HEK293T (cell line): ENCODE data around the gene SPRYD4.

Experiments used
- CTCF ChIA-PET: fragments of 350-600 bp; formaldehyde crosslinking; extraction: SDS; loops from one replicate; lab custom pipeline; 2021; ENCODE audit warnings: antibody characterized with exemption, inconsistent platforms; lab: Yijun Ruan, JAX
- POLR2A ChIA-PET: fragments of 350-600 bp; formaldehyde crosslinking; extraction: SDS; loops from one replicate; lab custom pipeline; 2020; ENCODE audit warnings: antibody characterized with exemption, inconsistent platforms; lab: Yijun Ruan, JAX
- DNase-seq: peaks from one replicate; pipeline ENCODE4 v3.0.0; 2012; ENCODE audit warnings: mixed read lengths; ENCODE audit errors: extremely low spot score
- ARNT ChIP-seq: fragments of 450-650 bp; IDR thresholded peaks from 2 replicates; pipeline ENCODE4 v1.6.1; 2017; ENCODE audit warnings: mild to moderate bottlenecking
- BHLHE40 ChIP-seq: fragments of 450-650 bp; IDR thresholded peaks from 2 replicates; pipeline ENCODE4 v1.6.1; 2016; ENCODE audit warnings: mild to moderate bottlenecking, moderate library complexity, borderline replicate concordance
- CTBP1 ChIP-seq: fragments of 450-650 bp; IDR thresholded peaks from 2 replicates; pipeline ENCODE4 v1.6.1; 2016; ENCODE audit warnings: borderline replicate concordance
- ELF4 ChIP-seq: fragments of 450-650 bp; IDR thresholded peaks from 2 replicates; pipeline ENCODE4 v1.6.1; 2017; ENCODE audit warnings: antibody characterized with exemption
- FOXA1 ChIP-seq: fragments of 450-650 bp; IDR thresholded peaks from 2 replicates; pipeline ENCODE4 v1.6.1; 2016; ENCODE audit warnings: mild to moderate bottlenecking
- FOXK2 ChIP-seq: fragments of 450-650 bp; IDR thresholded peaks from 2 replicates; pipeline ENCODE4 v1.6.1; 2016; ENCODE audit warnings: mild to moderate bottlenecking
- FOXM1 ChIP-seq: fragments of 450-650 bp; IDR thresholded peaks from 2 replicates; pipeline ENCODE4 v1.6.1; 2017; ENCODE audit warnings: mild to moderate bottlenecking, borderline replicate concordance
- HDGF ChIP-seq: fragments of 450-650 bp; IDR thresholded peaks from 2 replicates; pipeline ENCODE4 v1.6.1; 2017; ENCODE audit warnings: antibody characterized with exemption, borderline replicate concordance
- L3MBTL2 ChIP-seq: fragments of 450-650 bp; conservative IDR thresholded peaks from 2 replicates; pipeline ENCODE4 v1.6.1; 2016; ENCODE audit warnings: mild to moderate bottlenecking
- LEF1 ChIP-seq: fragments of 450-650 bp; IDR thresholded peaks from 2 replicates; pipeline ENCODE4 v1.6.1; 2017; ENCODE audit warnings: mild to moderate bottlenecking, borderline replicate concordance
- NFRKB ChIP-seq: fragments of 450-650 bp; IDR thresholded peaks from 2 replicates; pipeline ENCODE4 v1.6.1; 2016; ENCODE audit warnings: mild to moderate bottlenecking, moderate library complexity
- PKNOX1 ChIP-seq: fragments of 450-650 bp; IDR thresholded peaks from 2 replicates; pipeline ENCODE4 v1.6.1; 2016
- SP1 ChIP-seq: fragments of 450-650 bp; IDR thresholded peaks from 2 replicates; pipeline ENCODE4 v1.6.1; 2017
- SUZ12 ChIP-seq: fragments of 450-650 bp; IDR thresholded peaks from 2 replicates; pipeline ENCODE4 v1.6.1; 2016; ENCODE audit warnings: mild to moderate bottlenecking
- TARDBP ChIP-seq: fragments of 450-650 bp; IDR thresholded peaks from 2 replicates; pipeline ENCODE4 v1.6.1; 2016
- ZNF384 ChIP-seq: fragments of 450-650 bp; IDR thresholded peaks from 2 replicates; pipeline ENCODE4 v1.6.1; 2016

SPRYD4 gene

GRCh38 chr12:56451147-56451546 is 17.2 kb upstream of the SPRYD4 start:
- TF ChIP-seq CTBP1: no peak
- TF ChIP-seq SUZ12: no peak
- TF ChIP-seq ARNT: no peak
- ChIA-PET POLR2A (interaction anchor here (2.9 to 5.1 kb wide), 3 partner anchors 10 to 91 kb away, joined by 14 to 68 read pairs (median 46); partner anchors contain the start of genes SPRYD4 and STAT2), CTCF (interaction anchor here (1.0 kb wide), 1 partner anchor 13 kb away, joined by 4 read pairs; no protein-coding TSS in a partner anchor)
- no peak for DNase-seq

DNA sequence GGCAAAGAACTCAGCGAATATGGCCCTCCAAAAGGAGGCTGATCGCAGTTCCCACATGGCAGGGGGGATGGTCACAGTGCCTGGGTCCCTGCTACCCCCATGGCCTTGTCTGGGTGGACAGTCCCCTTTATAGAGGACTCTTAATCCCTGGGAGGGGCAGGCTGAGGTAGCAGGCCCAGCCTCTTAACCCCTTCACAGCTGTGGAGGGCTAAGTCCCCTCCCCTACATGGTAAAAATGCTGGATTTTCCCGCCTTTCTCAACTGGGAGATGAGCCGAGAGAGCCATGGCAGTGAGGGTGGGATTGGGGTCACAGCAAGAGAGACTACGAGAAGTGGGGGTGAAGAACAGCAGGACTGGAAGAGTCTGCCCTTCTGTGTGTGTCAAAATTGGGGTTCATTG is 13.8 kb upstream of the SPRYD4 start, which contains the start of gene MIP:
Gene MIP (minus strand): TSS at position 101 of the 400 bp plus-strand sequence. CDS start 44 bp downstream, at position 57.
- POLR2A ChIA-PET: interaction anchor here (0.9 to 1.5 kb wide), 2 partner anchors 121 to 138 kb away, joined by 4 to 5 read pairs; partner anchors contain the start of genes CNPY2 and PAN2
- TF ChIP-seq FOXK2 (no peak), SP1 (no peak), BHLHE40 (no peak), PKNOX1 (no peak), CTBP1 (no peak), LEF1 (no peak), ELF4 (no peak), SUZ12 (no peak), HDGF (no peak), ARNT (no peak), L3MBTL2 (no peak), NFRKB (no peak), TARDBP (no peak), FOXA1 (no peak), FOXM1 (no peak), ZNF384 (no peak)
- no peak for DNase-seq
- CTCF ChIA-PET: interaction anchor here (0.8 kb wide), 1 partner anchor 10 kb away, joined by 5 read pairs; no protein-coding TSS in a partner anchor

DNA sequence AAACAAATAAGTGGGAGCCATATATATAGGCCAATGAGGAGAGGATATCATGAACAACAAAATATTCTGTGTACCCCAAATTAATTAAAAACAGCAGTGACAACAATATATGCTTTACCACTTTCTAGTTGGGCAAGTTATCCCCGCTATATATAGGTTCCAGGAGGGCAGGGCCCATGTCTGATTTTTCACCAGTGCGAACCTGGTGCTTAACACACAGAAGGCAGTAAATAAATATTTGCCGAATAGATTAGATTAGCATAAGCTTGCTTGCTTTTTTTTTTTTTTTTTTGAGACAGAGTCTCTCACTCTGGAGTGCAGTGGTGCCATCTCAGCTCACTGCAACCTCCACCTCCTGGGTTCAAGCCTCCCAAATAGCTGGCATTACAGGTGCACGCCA is 10.6 kb upstream of the SPRYD4 start:
- TF ChIP-seq LEF1 (no peak), CTBP1 (no peak), TARDBP (no peak), FOXM1 (no peak), ELF4 (no peak), HDGF (no peak), L3MBTL2 (no peak), NFRKB (no peak), FOXK2 (no peak), BHLHE40 (no peak)
- ChIA-PET CTCF (no interaction called here), POLR2A (interaction anchor here (0.6 to 6.1 kb wide), 3 partner anchors 9 to 767 kb away, joined by 3 to 68 read pairs (median 3); partner anchors contain the start of genes STAT2 and TIMELESS)
- DNase-seq: no peak

GRCh38 chr12:56461235-56462159 is 6.9 kb upstream of the SPRYD4 start:
- DNase-seq: no peak
- ChIA-PET POLR2A (interaction anchor here (0.6 to 6.1 kb wide), 4 partner anchors 9 to 145 kb away, joined by 3 to 68 read pairs (median 3); partner anchors contain the start of genes PAN2 and TIMELESS), CTCF (interaction anchor here (0.6 to 2.0 kb wide), 2 partner anchors 272 to 414 kb away, joined by 3 to 4 read pairs; partner anchors contain the start of gene SMARCC2)
- TF ChIP-seq NFRKB: no peak

- no peak for DNase-seq
- ChIA-PET POLR2A (interaction anchor here (2.1 to 6.1 kb wide), 2 partner anchors 13 to 24 kb away, joined by 5 to 68 read pairs; partner anchors contain the start of gene TIMELESS), CTCF (interaction anchor here (2.0 kb wide), 1 partner anchor 273 kb away, joined by 4 read pairs; the partner anchor contains the start of gene SMARCC2)
- no peak for TF ChIP-seq BHLHE40
- no peak for TF ChIP-seq HDGF
- no peak for TF ChIP-seq LEF1
- TF ChIP-seq FOXM1: no peak
- no peak for TF ChIP-seq SP1
- TF ChIP-seq FOXK2: no peak
- TF ChIP-seq ZNF384: no peak
- no peak for TF ChIP-seq NFRKB
- TF ChIP-seq PKNOX1: no peak
Measured at GRCh38 chr12:56462565-56462964, 5.8 kb upstream of the SPRYD4 start.
